Cardiac fibroblast (primary cell): ENCODE results near the gene ZNF423.

Experiments
- DNase-seq, 2 donors: peaks; one replicate each; pipeline versions ENCODE4 v3.0.0 to v3.0.0-alpha.2; 2010; ENCODE audit warnings: low read depth in 2 of 2
- H3K4me3 ChIP-seq, 2 donors: replicated peaks in 1 of 2; 1 replicate in 1 of 2; 2 replicates in 1 of 2; pipeline ENCODE4 v1.5.1; 2011; ENCODE audit warnings: low read depth in 2 of 2, low read length in 2 of 2, mild to moderate bottlenecking in 2 of 2, moderate library complexity in 1 of 2
- CTCF ChIP-seq: IDR thresholded peaks from one replicate; pipeline ENCODE4 v1.5.1; 2011; ENCODE audit warnings: low read depth, mild to moderate bottlenecking, low read length, inconsistent platforms

ZNF423 gene

DNA sequence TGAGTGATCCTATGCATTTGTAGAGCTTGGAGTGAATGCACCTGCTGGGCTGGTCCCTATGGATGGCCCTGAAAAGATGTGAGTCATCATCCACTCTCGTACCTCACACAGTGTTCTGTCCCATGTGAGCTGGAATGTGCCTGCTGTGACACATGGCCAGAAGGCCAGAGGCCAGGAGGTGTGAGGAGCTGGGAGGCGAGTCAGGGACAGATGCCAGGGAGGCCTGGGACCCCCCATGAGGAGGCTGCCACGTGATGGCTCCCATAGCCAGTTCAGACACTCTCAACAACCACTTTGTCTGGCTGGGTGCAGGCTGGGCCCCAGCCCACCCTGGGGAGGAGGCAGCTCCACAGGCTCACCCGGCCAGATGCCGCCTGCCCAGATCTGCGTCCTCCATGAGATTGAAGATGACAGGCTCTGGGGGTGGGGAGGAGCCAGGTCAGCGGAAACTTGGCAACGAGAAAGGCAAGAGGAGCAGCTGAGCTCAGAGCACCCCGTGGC is 313.5 kb downstream of the ZNF423 start:
- TF ChIP-seq CTCF: no peak
- peak in 1 of 2 donors; percentile 8 for DNase-seq
- no peak overlapping the region for H3K4me3 ChIP-seq

- H3K4me3 ChIP-seq: no peak overlapping the region
- no peak for DNase-seq
- TF ChIP-seq CTCF: no peak
Measured at GRCh38 chr16:49540836-49541235, 315.1 kb downstream of the ZNF423 start.

- no peak for TF ChIP-seq CTCF
- DNase-seq: no peak
- no peak overlapping the region for H3K4me3 ChIP-seq
Measured at GRCh38 chr16:49539758-49540157, 316.2 kb downstream of the ZNF423 start.

GRCh38 chr16:49537924-49538459 is 317.9 kb downstream of the ZNF423 start:
- no peak for DNase-seq

DNA sequence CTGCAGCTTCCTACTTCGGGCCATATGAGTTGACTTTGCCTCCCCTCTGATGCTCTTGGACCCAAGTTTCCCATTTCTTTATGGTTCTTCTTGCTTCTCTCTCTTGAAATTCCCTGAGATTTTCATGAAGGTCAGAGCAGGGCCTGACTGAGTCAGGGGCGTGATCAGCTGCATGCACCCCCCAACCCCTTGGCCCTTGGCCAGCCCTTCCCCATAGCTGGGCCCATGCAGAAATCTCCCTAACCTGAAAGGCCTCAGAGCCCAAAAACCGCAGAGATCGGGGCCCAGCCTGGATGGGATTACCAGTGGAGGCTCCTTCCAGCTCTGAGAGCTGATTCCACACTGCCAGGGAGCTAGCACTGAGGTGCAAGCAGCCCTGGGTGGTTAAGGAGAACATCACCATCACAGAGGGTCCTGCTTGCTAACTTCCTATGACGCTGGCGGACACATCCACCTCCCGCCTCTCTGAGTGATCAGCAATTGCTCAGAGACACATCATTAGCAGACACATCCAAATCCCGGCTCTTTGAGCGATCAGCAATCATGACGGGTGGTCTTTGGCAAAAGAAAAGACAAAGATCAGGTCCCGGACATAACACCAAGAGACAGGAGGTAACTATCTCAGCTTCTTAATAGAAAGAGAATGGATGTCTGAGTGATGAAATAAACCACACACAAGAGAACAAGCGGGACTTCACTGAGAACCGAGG is 320.9 kb downstream of the ZNF423 start:
- no peak overlapping the region for H3K4me3 ChIP-seq
- no peak for TF ChIP-seq CTCF
- DNase-seq: no peak

More at GRCh38 chr16:49537924-49538459, 317.9 kb downstream of the ZNF423 start:
- no peak for TF ChIP-seq CTCF
- H3K4me3 ChIP-seq: no peak overlapping the region

DNA sequence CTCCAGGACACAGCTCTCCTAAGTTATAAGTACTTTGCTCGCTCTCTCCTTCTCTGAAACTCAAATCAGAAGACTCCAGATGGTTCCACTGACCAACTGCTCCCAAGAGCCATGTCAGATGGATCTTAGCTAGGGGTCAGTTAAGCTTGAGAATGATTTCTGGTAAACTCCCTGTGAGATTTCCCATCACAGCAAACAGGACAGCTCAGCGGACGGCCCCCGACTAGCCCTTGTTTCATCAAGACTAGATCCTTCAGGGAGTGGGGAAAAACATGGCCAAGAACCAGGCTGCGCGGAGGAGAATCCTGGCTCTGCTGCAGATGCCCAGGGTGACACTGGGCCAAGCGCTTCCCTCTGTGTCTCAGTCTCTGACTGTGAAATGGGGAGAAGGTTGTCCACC is 322.5 kb downstream of the ZNF423 start:
- DNase-seq: no peak
- H3K4me3 ChIP-seq: no peak overlapping the region
- no peak for TF ChIP-seq CTCF
